ENCODE measurements around the gene PRRT3.

PRRT3 gene

DNA sequence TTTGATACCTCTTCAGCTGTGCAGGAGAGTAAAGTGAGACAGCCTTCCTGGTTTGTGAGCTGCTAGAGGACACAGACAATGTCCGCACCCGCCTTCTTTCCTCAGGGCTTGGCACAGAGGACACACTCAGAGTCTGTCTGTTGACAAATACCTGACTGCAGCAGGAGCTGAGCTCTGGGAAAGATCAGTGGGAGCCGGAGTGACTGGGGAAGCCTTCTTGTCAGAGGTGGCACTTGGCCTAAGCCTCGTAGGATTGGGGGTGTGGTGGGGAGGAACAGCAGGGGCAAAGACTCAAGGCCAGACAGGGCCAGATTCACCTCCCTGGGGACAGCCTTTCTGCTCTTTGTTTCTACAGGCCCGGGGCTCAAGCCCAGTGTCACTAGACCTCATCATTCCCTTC is 38.6 kb downstream of the PRRT3 start:
- TF ChIP-seq, protein P1, sequence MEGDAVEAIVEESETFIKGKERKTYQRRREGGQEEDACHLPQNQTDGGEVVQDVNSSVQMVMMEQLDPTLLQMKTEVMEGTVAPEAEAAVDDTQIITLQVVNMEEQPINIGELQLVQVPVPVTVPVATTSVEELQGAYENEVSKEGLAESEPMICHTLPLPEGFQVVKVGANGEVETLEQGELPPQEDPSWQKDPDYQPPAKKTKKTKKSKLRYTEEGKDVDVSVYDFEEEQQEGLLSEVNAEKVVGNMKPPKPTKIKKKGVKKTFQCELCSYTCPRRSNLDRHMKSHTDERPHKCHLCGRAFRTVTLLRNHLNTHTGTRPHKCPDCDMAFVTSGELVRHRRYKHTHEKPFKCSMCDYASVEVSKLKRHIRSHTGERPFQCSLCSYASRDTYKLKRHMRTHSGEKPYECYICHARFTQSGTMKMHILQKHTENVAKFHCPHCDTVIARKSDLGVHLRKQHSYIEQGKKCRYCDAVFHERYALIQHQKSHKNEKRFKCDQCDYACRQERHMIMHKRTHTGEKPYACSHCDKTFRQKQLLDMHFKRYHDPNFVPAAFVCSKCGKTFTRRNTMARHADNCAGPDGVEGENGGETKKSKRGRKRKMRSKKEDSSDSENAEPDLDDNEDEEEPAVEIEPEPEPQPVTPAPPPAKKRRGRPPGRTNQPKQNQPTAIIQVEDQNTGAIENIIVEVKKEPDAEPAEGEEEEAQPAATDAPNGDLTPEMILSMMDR (IDR thresholded peaks at IDR 0.05; ENCODE audit: borderline replicate concordance, insufficient read depth, low read depth, low read length) = no peak

DNA sequence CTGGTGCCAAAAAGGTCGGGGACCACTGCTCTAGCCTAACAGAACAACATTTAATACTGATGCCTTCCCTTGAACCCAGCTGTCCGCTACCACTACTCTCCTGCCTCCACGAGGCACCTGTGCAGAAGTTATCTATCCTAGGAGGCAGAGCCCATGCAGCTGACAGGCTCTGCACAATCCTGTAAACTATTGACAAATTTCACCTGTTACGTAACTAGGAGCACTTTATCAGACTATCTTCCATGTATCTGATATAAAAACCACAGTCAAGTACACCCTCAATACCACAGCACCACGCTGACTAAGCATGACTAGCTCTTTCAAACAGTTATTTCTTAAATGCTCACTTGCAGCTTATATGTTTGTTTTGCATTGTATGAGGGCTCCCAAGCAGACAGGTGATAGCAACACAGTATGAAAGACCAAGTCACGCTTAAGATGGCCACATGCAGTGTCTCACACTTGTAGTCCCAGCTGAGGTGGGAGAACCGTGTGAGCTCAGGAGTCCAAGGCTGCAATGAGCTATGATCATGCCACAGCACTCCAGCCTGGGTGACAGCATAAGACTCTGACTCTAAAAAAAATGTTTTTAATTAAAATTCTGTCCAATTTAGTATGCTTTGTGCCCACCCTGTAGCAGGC is 39.8 kb downstream of the PRRT3 start:
- TF ChIP-seq, protein P1 (IDR thresholded peaks at IDR 0.05; ENCODE audit: borderline replicate concordance, insufficient read depth, low read depth, low read length) = no peak
- no peak overlapping the region for H3K4me3 ChIP-seq (ENCODE audit: low read depth, low read length)

More for the DNA sequence above, 38.6 kb downstream of the PRRT3 start:
- no peak overlapping the region for H3K4me3 ChIP-seq (ENCODE audit: low read depth, low read length)

DNA sequence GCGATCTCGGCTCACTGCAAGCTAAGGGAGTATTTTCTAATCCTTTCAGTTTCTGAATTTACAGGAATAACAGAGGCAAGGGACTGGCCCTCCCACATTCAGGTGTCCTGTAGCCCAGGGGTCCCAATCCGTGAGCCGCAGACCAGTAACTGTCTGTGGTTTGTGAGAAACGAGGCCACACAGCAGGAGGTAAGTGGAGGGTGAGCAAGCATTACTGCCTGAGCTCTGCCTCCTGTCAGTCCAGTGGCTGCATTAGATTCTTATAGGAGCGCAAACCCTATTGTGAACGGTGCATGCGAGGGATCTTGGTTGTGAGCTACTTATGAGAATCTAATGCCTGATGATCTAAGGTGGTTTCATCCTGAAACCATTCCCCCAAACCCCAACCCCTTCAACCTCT is 40.3 kb downstream of the PRRT3 start:
- H3K4me3 ChIP-seq (ENCODE audit: low read depth, low read length) = no peak overlapping the region
- TF ChIP-seq, protein P1 (IDR thresholded peaks at IDR 0.05; ENCODE audit: borderline replicate concordance, insufficient read depth, low read depth, low read length) = no peak

DNA sequence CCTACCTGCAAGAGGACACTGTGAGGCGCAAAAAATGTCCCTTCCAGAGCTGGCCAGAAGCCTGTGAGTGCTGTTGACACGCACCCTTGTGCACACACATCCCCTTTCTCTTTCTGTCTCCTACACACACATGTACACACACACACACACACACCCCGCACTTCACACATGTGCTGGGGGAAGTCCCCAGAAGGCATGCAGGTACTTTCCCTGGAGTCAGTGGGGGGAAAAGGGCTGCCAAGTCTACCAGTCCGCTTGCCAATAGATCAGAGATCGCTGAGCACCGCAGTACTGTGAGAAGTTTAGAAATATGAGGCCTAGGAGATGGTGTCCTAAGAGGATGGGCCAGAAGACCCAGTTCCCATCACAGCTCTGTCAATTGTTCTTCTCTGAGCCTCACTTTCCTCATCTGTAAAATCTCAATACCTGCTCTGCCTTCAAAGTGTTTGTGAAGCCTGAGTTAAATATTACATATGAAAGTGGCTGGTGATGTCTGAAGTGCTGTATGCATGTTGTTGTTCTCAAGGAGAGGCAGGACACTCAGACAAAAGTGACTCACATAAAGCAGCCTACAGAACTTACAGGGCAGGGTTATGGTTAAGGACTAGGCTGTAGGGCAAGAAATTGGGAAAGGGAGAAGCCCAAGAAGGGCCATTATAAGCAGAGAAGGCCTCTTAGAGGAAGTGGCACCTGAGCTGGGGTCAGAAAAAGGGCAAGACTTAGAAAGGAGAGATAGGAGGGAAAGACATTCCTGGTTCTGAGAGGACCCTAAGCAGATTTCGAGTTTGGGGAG is 42.8 kb downstream of the PRRT3 start:
- H3K4me3 ChIP-seq (ENCODE audit: low read depth, low read length) = no peak overlapping the region
- TF ChIP-seq, protein P1 (IDR thresholded peaks at IDR 0.05; ENCODE audit: borderline replicate concordance, insufficient read depth, low read depth, low read length) = no peak

DNA sequence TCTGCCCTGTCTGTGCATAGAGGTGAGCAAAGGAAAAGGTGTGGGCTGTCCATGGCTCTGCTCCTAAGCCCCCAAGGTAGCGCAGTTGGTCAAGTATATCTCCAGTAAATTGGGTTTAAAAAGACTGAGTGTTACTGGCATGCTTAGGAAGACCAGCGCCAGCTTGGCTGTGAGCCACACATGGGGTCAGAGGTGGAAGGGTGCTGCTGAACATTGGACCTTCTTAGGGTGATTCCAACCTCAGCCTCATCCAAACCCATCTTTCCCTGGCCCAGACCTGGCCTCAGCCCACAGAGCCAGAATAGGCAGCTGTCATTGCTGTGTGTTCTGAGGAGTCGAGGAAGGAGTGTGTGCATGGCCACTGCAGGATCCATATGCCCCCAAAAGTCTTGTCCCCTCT is 43.9 kb downstream of the PRRT3 start:
- TF ChIP-seq, protein P1 (IDR thresholded peaks at IDR 0.05; ENCODE audit: borderline replicate concordance, insufficient read depth, low read depth, low read length) = no peak
- no peak overlapping the region for H3K4me3 ChIP-seq (ENCODE audit: low read depth, low read length)

DNA sequence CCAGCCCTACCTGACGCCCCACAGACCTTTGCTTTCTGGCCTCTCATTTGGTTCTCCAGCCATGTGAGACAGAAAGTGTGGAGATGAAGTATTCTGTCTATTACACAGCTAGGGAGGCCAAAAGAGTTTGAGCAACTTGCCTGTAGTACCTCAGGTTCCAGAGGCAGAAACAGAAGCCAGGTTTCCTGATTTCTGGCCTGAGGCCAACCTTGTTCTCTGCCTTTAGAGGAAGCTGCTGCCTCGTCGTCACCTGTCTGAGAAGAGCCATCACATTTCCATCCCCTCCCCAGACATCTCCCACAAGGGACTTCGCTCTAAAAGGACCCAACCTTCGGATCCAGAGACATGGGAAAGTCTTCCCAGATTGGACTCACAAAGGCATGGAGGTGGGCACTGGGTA is 45.7 kb downstream of the PRRT3 start:
- H3K4me3 ChIP-seq (ENCODE audit: low read depth, low read length) = no peak overlapping the region
- TF ChIP-seq, protein P1 (IDR thresholded peaks at IDR 0.05; ENCODE audit: borderline replicate concordance, insufficient read depth, low read depth, low read length) = no peak

DNA sequence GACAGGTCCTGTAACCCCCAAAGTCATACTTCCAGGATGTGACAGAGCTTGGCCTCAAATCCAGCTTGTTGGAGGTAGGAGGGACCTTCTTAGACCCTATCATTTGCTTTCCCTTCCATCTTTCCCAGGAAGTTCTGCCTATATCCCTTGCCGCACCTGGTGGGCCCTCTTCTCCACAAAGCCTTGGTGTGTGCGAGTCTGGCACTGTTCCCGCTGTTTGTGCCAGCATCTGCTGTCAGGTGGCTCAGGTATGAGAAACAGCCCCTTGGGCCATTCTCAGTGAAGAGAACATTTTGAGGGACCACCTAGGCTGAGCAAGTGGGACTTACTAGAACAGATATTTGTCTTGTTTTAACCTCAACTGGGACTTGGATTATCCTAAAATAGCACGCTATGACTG is 48.3 kb downstream of the PRRT3 start:
- H3K4me3 ChIP-seq (ENCODE audit: low read depth, low read length) = no peak overlapping the region
- TF ChIP-seq, protein P1 (IDR thresholded peaks at IDR 0.05; ENCODE audit: borderline replicate concordance, insufficient read depth, low read depth, low read length) = no peak

All from GM12875 (cell line).